SK-N-SH (cell line): ENCODE results near the gene GNAL. TPM values are rescaled to one million over a fixed set of nuclear protein-coding genes. Genes with fewer than 3 reads are reported as not detected.

Source experiments
- CTCF ChIA-PET: fragments of 300-600, 350-600 bp; formaldehyde crosslinking; extraction: SDS; loops from one replicate; lab custom pipeline; 2021; lab: Yijun Ruan, JAX
- POLR2A ChIA-PET: fragments of 350-600 bp; sonication (Branson Sonifier 250); formaldehyde crosslinking; extraction: SDS; loops from one replicate; lab custom pipeline; 2020; ENCODE audit warnings: antibody characterized with exemption, inconsistent platforms; lab: Yijun Ruan, JAX
- DNase-seq: peaks from one replicate; pipeline ENCODE4 v3.0.0; 2012
- H2AFZ ChIP-seq: fragments of 200-600 bp; sonication (generic); 2 replicates; pipeline ENCODE4 v1.8.1; 2016; ENCODE audit warnings: antibody characterized with exemption, mild to moderate bottlenecking, low read depth
- H3F3A ChIP-seq: fragments of 200-600 bp; sonication (generic); replicated peaks from 2 replicates; pipeline ENCODE3; 2016; ENCODE audit warnings: antibody characterized with exemption, mild to moderate bottlenecking; ENCODE audit not compliant: insufficient read depth
- H3K27ac ChIP-seq, 2 experiments: fragments of 200-500 bp in 1 of 2; fragments of 200-600 bp in 1 of 2; sonication (Bioruptor generic) in 1 of 2; sonication (generic), shearing (Covaris generic) in 1 of 2; 2 replicates each; pipeline versions ENCODE4 v1.5.1 to v1.6.1; 2014 to 2016; ENCODE audit warnings: low read depth in 2 of 2, inconsistent platforms in 1 of 2, low read length in 1 of 2, mild to moderate bottlenecking in 1 of 2, mixed read lengths in 1 of 2
- H3K27me3 ChIP-seq: fragments of 200-600 bp; sonication (generic), shearing (Covaris generic); 2 replicates; pipeline ENCODE4 v1.6.1; 2016; ENCODE audit warnings: mixed run types; ENCODE audit not compliant: insufficient read depth
- H3K36me3 ChIP-seq, 2 experiments: fragments of 200-500 bp in 1 of 2; fragments of 200-600 bp in 1 of 2; sonication (Bioruptor generic) in 1 of 2; sonication (generic) in 1 of 2; replicated peaks in 1 of 2; 2 replicates each; pipeline versions ENCODE3 to v1.5.1; 2014 to 2016; ENCODE audit warnings: low read length in 1 of 2, mild to moderate bottlenecking in 1 of 2; ENCODE audit not compliant: insufficient read depth in 2 of 2, control insufficient read depth in 1 of 2
- H3K4me1 ChIP-seq, 2 experiments: fragments of 200-500 bp in 1 of 2; fragments of 200-600 bp in 1 of 2; sonication (Bioruptor generic) in 1 of 2; sonication (generic), shearing (Covaris generic) in 1 of 2; 2 replicates each; pipeline versions ENCODE4 v1.5.1 to v1.6.1; 2014 to 2016; ENCODE audit warnings: low read depth in 1 of 2, low read length in 1 of 2, mixed run types in 1 of 2; ENCODE audit not compliant: insufficient read depth in 2 of 2, control insufficient read depth in 1 of 2
- H3K4me2 ChIP-seq: fragments of 200-600 bp; sonication (generic), shearing (Covaris generic); 2 replicates; pipeline ENCODE4 v1.6.1; 2017; ENCODE audit warnings: mixed run types
- H3K4me3 ChIP-seq, 2 experiments: fragments of 200-500 bp in 1 of 2; fragments of 200-600 bp in 1 of 2; sonication (Bioruptor generic) in 1 of 2; sonication (generic), shearing (Covaris generic) in 1 of 2; 2 replicates each; pipeline versions ENCODE4 v1.5.1 to v1.8.1; 2014 to 2016; ENCODE audit warnings: low read depth in 2 of 2, inconsistent platforms in 1 of 2, low read length in 1 of 2, mild to moderate bottlenecking in 1 of 2, mixed read lengths in 1 of 2, moderate library complexity in 1 of 2
- H3K79me2 ChIP-seq: fragments of 200-600 bp; sonication (generic); 2 replicates; pipeline ENCODE4 v1.8.1; 2017; ENCODE audit warnings: mild to moderate bottlenecking; ENCODE audit not compliant: insufficient read depth
- H3K9ac ChIP-seq: fragments of 200-600 bp; sonication (generic); 2 replicates; pipeline ENCODE4 v1.6.1; 2017; ENCODE audit warnings: mixed run types
- H3K9me2 ChIP-seq: fragments of 200-600 bp; sonication (generic); 2 replicates; pipeline ENCODE4 v1.6.1; 2017; ENCODE audit warnings: mixed run types
- H3K9me3 ChIP-seq: fragments of 200-600 bp; sonication (generic); 2 replicates; pipeline ENCODE4 v1.6.1; 2017; ENCODE audit warnings: mixed run types, mild to moderate bottlenecking, moderate library complexity
- H4K20me1 ChIP-seq: fragments of 200-600 bp; sonication (generic); 2 replicates; pipeline ENCODE4 v1.6.1; 2017; ENCODE audit warnings: mild to moderate bottlenecking, mixed run types; ENCODE audit not compliant: insufficient read depth
- CHD2 ChIP-seq: fragments of 150-350 bp; IDR thresholded peaks from 2 replicates; pipeline ENCODE4 v1.6.1; 2018; ENCODE audit warnings: low read length; ENCODE audit not compliant: partially characterized antibody
- ELF1 ChIP-seq: IDR thresholded peaks from 2 replicates; pipeline ENCODE4 v1.4.0; 2012
- FOSL2 ChIP-seq: IDR thresholded peaks from 2 replicates; pipeline ENCODE4 v1.4.0; 2012; ENCODE audit warnings: low read depth, mild to moderate bottlenecking, moderate library complexity, borderline replicate concordance
- GABPA ChIP-seq: IDR thresholded peaks from 2 replicates; pipeline ENCODE4 v1.4.0; 2012; ENCODE audit warnings: low read depth, mild to moderate bottlenecking
- NFIC ChIP-seq: IDR thresholded peaks from 2 replicates; pipeline ENCODE4 v1.4.0; 2012; ENCODE audit warnings: borderline replicate concordance
- NRF1 ChIP-seq: IDR thresholded peaks from 2 replicates; pipeline ENCODE4 v1.6.1; 2012; ENCODE audit warnings: low read depth, mild to moderate bottlenecking, low read length
- POLR2AphosphoS5 ChIP-seq: IDR thresholded peaks from 2 replicates; pipeline ENCODE4 v1.6.1; 2012; ENCODE audit warnings: low read depth, low read length
- RCOR1 ChIP-seq: fragments of 150-350 bp; IDR thresholded peaks from 2 replicates; pipeline ENCODE4 v1.6.1; 2017; ENCODE audit warnings: antibody characterized with exemption, low read length
- RXRA ChIP-seq: IDR thresholded peaks from 2 replicates; pipeline ENCODE4 v1.4.0; 2012; ENCODE audit warnings: low read depth, mild to moderate bottlenecking, borderline replicate concordance
- SIN3A ChIP-seq: IDR thresholded peaks from 2 replicates; pipeline ENCODE4 v1.6.1; 2012; ENCODE audit warnings: low read depth, mild to moderate bottlenecking, low read length, moderate library complexity, borderline replicate concordance
- TEAD4 ChIP-seq: IDR thresholded peaks from 2 replicates; pipeline ENCODE4 v1.4.0; 2012; ENCODE audit warnings: mild to moderate bottlenecking, borderline replicate concordance; ENCODE audit not compliant: insufficient read depth
- WGBS: methylation state at CpG from one replicate; pipeline ENCODE4 v1.1.6; 2017; ENCODE audit warnings: low lambda C conversion rate; 5-methylcytosine and 5-hydroxymethylcytosine counted together
- polyA plus RNA-seq, 3 experiments: library from polyadenylated mRNA; depleted of rRNA; stranded (reverse); fragments of >200 nt; gene quantifications; 2 replicates each; pipeline ENCODE4 v1.2.3, GENCODE V29; 2012
- TF ChIP-seq, protein P1 (sequence below): IDR thresholded peaks from 2 replicates; pipeline ENCODE4 v1.6.1; 2012; ENCODE audit warnings: mild to moderate bottlenecking, low read depth, low read length, moderate library complexity
- TF ChIP-seq, protein P2 (sequence below): fragments of 150-350 bp; IDR thresholded peaks from 2 replicates; pipeline ENCODE4 v1.6.1; 2016; ENCODE audit warnings: mild to moderate bottlenecking, low read depth, low read length

GNAL gene
- polyA plus RNA-seq, 1 of the 3 experiments (the other 2 are of a cell fraction), result 0.13 TPM

DNA sequence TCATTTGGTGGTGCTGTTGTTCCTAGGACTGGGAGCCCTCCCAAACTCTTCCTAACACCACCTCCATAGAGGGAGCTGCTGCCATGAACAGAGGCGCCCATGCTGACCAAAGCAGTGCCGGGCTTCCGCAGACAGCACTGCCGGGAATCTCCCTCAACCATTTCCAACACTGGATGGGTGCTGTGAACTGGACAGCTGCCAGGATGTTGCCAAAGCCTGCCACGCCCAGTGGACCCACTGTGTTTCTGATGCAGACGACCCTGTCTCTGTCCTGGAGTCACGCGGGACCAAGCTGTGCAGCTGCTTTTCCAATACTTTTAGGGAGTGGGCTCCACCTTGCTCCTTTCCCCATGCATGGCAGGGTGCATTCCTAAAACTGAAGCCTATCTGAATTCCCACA lies 16.9 kb upstream of the GNAL start (continued):
- TF ChIP-seq, protein P1, sequence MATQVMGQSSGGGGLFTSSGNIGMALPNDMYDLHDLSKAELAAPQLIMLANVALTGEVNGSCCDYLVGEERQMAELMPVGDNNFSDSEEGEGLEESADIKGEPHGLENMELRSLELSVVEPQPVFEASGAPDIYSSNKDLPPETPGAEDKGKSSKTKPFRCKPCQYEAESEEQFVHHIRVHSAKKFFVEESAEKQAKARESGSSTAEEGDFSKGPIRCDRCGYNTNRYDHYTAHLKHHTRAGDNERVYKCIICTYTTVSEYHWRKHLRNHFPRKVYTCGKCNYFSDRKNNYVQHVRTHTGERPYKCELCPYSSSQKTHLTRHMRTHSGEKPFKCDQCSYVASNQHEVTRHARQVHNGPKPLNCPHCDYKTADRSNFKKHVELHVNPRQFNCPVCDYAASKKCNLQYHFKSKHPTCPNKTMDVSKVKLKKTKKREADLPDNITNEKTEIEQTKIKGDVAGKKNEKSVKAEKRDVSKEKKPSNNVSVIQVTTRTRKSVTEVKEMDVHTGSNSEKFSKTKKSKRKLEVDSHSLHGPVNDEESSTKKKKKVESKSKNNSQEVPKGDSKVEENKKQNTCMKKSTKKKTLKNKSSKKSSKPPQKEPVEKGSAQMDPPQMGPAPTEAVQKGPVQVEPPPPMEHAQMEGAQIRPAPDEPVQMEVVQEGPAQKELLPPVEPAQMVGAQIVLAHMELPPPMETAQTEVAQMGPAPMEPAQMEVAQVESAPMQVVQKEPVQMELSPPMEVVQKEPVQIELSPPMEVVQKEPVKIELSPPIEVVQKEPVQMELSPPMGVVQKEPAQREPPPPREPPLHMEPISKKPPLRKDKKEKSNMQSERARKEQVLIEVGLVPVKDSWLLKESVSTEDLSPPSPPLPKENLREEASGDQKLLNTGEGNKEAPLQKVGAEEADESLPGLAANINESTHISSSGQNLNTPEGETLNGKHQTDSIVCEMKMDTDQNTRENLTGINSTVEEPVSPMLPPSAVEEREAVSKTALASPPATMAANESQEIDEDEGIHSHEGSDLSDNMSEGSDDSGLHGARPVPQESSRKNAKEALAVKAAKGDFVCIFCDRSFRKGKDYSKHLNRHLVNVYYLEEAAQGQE, result no peak

DNA sequence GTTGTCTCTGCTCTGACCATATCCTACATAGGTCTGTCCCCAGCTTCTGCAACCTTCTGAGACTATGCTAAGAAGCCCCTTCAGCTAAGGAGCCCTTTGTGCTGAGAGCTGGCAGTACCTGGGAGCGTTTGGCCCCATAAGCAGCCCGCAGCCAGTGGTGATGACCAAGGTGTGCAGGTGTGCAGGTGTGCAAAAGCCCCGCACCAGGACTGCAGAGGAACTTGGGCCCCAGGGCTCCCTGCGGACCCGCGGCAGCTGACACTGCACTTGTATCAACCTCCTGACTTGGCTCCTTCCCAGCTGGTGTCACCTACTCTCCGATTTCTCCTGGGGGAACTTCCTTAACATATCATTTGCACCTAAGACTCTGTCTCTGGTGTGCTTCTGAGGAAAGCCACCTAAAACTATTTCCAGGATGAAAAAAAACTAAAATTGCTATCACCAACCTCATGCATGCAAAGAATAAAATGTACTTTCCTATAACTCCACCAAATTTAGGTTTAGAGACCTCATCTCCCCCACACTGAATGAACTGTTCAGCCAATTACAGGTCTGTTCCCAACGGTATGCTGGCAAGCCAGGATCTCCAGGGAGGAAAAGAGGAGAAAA lies 16.1 kb upstream of the GNAL start:
- H3K27me3 ChIP-seq, result peaks cover 83% of the 10 kb centered on the region
- ChIA-PET POLR2A (no interaction called here), CTCF (interaction anchor here (0.9 kb wide), 1 partner anchor 17 kb away, joined by 3 read pairs; no protein-coding TSS in a partner anchor)
- H3K4me1 ChIP-seq, result no peaks in the 10 kb centered on the region
- H3K9me3 ChIP-seq, result no peaks in the 10 kb centered on the region
- H3K4me2 ChIP-seq, result no peak overlapping the region
- no peak for DNase-seq
- 4% methylated on average over 8 of the region's 8 CpGs for WGBS
- no peaks in the 10 kb centered on the region for H4K20me1 ChIP-seq
- no peaks in the 10 kb centered on the region for H3K36me3 ChIP-seq
- H3K9me2 ChIP-seq, result no peaks in the 10 kb centered on the region
- no peak overlapping the region for H3K9ac ChIP-seq
- no peaks in the 10 kb centered on the region for H3F3A ChIP-seq
- H3K79me2 ChIP-seq, result no peaks in the 10 kb centered on the region
- no peak overlapping the region for H2AFZ ChIP-seq
- no peak for TF ChIP-seq ELF1
- no peak for TF ChIP-seq SIN3A
- TF ChIP-seq NRF1, result no peak
- TF ChIP-seq TEAD4, result no peak
- no peak for TF ChIP-seq FOSL2
- no peak for TF ChIP-seq RCOR1
- TF ChIP-seq CHD2, result no peak
- no peak for TF ChIP-seq NFIC
- TF ChIP-seq, protein P1, result no peak
- TF ChIP-seq GABPA, result no peak
- TF ChIP-seq, protein P2, sequence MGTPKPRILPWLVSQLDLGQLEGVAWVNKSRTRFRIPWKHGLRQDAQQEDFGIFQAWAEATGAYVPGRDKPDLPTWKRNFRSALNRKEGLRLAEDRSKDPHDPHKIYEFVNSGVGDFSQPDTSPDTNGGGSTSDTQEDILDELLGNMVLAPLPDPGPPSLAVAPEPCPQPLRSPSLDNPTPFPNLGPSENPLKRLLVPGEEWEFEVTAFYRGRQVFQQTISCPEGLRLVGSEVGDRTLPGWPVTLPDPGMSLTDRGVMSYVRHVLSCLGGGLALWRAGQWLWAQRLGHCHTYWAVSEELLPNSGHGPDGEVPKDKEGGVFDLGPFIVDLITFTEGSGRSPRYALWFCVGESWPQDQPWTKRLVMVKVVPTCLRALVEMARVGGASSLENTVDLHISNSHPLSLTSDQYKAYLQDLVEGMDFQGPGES, result no peak
- no peak for TF ChIP-seq RXRA
- TF ChIP-seq POLR2AphosphoS5, result no peak
- TF ChIP-seq, all 33 proteins: peak for 0
- H3K4me3 ChIP-seq, result no peak overlapping the region
- no peak overlapping the region for H3K27ac ChIP-seq
